IMR-90 (cell line): ENCODE results near the gene ACTA2. TPM values are rescaled to one million over a fixed set of nuclear protein-coding genes. Genes with fewer than 3 reads are reported as not detected.

ENCODE experiments used
- ATAC-seq: fragments of 200-7000 bp; cut with Tn5 transposase; 2 replicates; pipeline ENCODE4 v1.9.1; 2020; ENCODE audit warnings: low read depth, mild to moderate bottlenecking, moderate library complexity
- BruUV-seq: library from RNA; stranded (reverse); fragments of 400-500 nt; replicated peaks from 2 replicates; lab custom pipeline; 2021; lab: Mats Ljungman, UMichigan
- CTCF ChIA-PET: fragments of 300-600 bp; formaldehyde crosslinking; extraction: SDS; loops from one replicate; lab custom pipeline; 2021; ENCODE audit warnings: antibody characterized with exemption; lab: Yijun Ruan, JAX
- POLR2A ChIA-PET: fragments of 300-600 bp; sonication (Branson Sonifier 250); formaldehyde crosslinking; loops from one replicate; lab custom pipeline; 2022; ENCODE audit warnings: antibody characterized with exemption; ENCODE audit not compliant: unreplicated experiment; lab: Charles Lee
- DNase-seq: peaks from one replicate; pipeline ENCODE4 v3.0.0; 2013
- H2AFZ ChIP-seq: replicated peaks from 2 replicates; pipeline ENCODE3; 2013; ENCODE audit warnings: low read length, mild to moderate bottlenecking; ENCODE audit not compliant: poor library complexity
- H2AK5ac ChIP-seq: 2 replicates; pipeline ENCODE4 v1.6.1; 2013; ENCODE audit warnings: low read depth, low read length, inconsistent platforms
- H2AK9ac ChIP-seq: replicated peaks from 2 replicates; pipeline ENCODE3; 2013; ENCODE audit warnings: mild to moderate bottlenecking, low read depth, low read length, moderate library complexity; ENCODE audit not compliant: poor library complexity
- H2BK120ac ChIP-seq: 2 replicates; pipeline ENCODE4 v1.6.1; 2013; ENCODE audit warnings: low read depth, low read length, inconsistent platforms
- H2BK15ac ChIP-seq: 3 replicates; pipeline ENCODE4 v1.6.1; 2013; ENCODE audit warnings: low read depth, low read length, inconsistent platforms
- H2BK20ac ChIP-seq: 2 replicates; pipeline ENCODE4 v1.6.1; 2013; ENCODE audit warnings: low read depth, mild to moderate bottlenecking, inconsistent platforms, low read length, moderate library complexity
- H2BK5ac ChIP-seq: 2 replicates; pipeline ENCODE4 v1.6.1; 2013; ENCODE audit warnings: mild to moderate bottlenecking, low read depth, low read length, inconsistent platforms; ENCODE audit not compliant: poor library complexity, severe bottlenecking
- H3K14ac ChIP-seq: replicated peaks from 2 replicates; pipeline ENCODE4 v1.6.1; 2013; ENCODE audit warnings: low read depth, low read length, inconsistent platforms
- H3K18ac ChIP-seq: 2 replicates; pipeline ENCODE4 v1.6.1; 2013; ENCODE audit warnings: low read depth, low read length, control low read depth
- H3K23ac ChIP-seq: 2 replicates; pipeline ENCODE4 v1.6.1; 2013; ENCODE audit warnings: low read depth, low read length, inconsistent platforms
- H3K27ac ChIP-seq: 2 replicates; pipeline ENCODE4 v1.5.1; 2013; ENCODE audit warnings: mild to moderate bottlenecking, control low read depth, low read length; ENCODE audit not compliant: insufficient read depth
- H3K27me3 ChIP-seq: 2 replicates; pipeline ENCODE4 v1.6.1; 2013; ENCODE audit warnings: low read length; ENCODE audit not compliant: control insufficient read depth, insufficient read depth
- H3K36me3 ChIP-seq: 2 replicates; pipeline ENCODE4 v1.6.1; 2013; ENCODE audit warnings: low read length, mixed read lengths; ENCODE audit not compliant: control insufficient read depth, insufficient read depth
- H3K4ac ChIP-seq: 2 replicates; pipeline ENCODE4 v1.6.1; 2013; ENCODE audit warnings: low read depth, low read length, inconsistent platforms
- H3K4me1 ChIP-seq: 2 replicates; pipeline ENCODE4 v1.6.1; 2013; ENCODE audit warnings: low read length, mixed read lengths; ENCODE audit not compliant: control insufficient read depth, insufficient read depth
- H3K4me2 ChIP-seq: 2 replicates; pipeline ENCODE4 v1.6.1; 2013; ENCODE audit warnings: low read depth, mild to moderate bottlenecking, control low read depth, low read length, moderate library complexity
- H3K4me3 ChIP-seq: 2 replicates; pipeline ENCODE4 v1.5.1; 2013; ENCODE audit warnings: low read depth, mild to moderate bottlenecking, control low read depth, low read length, moderate library complexity; ENCODE audit not compliant: insufficient read depth
- H3K56ac ChIP-seq: 2 replicates; pipeline ENCODE4 v1.6.1; 2013; ENCODE audit warnings: low read length, inconsistent platforms; ENCODE audit not compliant: insufficient read depth; ENCODE audit errors: extremely low read depth
- H3K79me1 ChIP-seq, 2 experiments: 2 replicates each; pipeline ENCODE4 v1.6.1; 2013; ENCODE audit warnings: low read length in 2 of 2, inconsistent platforms in 1 of 2, low read depth in 1 of 2
- H3K9ac ChIP-seq: 2 replicates; pipeline ENCODE4 v1.6.1; 2013; ENCODE audit warnings: low read depth, low read length, control low read depth
- H3K9me1 ChIP-seq: 2 replicates; pipeline ENCODE4 v1.6.1; 2013; ENCODE audit warnings: low read length, inconsistent platforms; ENCODE audit not compliant: insufficient read depth
- H3K9me3 ChIP-seq: 2 replicates; pipeline ENCODE4 v1.6.1; 2013; ENCODE audit warnings: low read length; ENCODE audit not compliant: control insufficient read depth, insufficient read depth
- H4K20me1 ChIP-seq: 2 replicates; pipeline ENCODE4 v1.6.1; 2013; ENCODE audit warnings: low read length, inconsistent platforms; ENCODE audit not compliant: insufficient read depth
- H4K5ac ChIP-seq: 2 replicates; pipeline ENCODE4 v1.6.1; 2013; ENCODE audit warnings: mild to moderate bottlenecking, low read depth, low read length, control low read depth
- H4K8ac ChIP-seq, 2 experiments: 2 replicates each; pipeline ENCODE4 v1.6.1; 2013; ENCODE audit warnings: low read depth in 2 of 2, low read length in 2 of 2, control low read depth in 1 of 2, inconsistent platforms in 1 of 2
- H4K91ac ChIP-seq: 2 replicates; pipeline ENCODE4 v1.6.1; 2013; ENCODE audit warnings: low read depth, low read length, inconsistent platforms; ENCODE audit not compliant: insufficient read depth
- CEBPB ChIP-seq: IDR thresholded peaks from 2 replicates; pipeline ENCODE4 v1.6.1; 2012; ENCODE audit warnings: low read depth, low read length, improper control_type of control experiment
- MXI1 ChIP-seq: IDR thresholded peaks from 2 replicates; pipeline ENCODE4 v1.6.1; 2012; ENCODE audit warnings: low read depth, mild to moderate bottlenecking, low read length, moderate library complexity, borderline replicate concordance
- WGBS, 2 experiments: methylation state at CpG; one replicate each; pipeline versions ENCODE4 v1.1.5 to v1.1.7; 2013; ENCODE audit warnings: missing lambda C conversion rate in 2 of 2; ENCODE audit not compliant: insufficient read length in 1 of 2; ENCODE audit errors: extremely low coverage in 2 of 2; 5-methylcytosine and 5-hydroxymethylcytosine counted together
- dilution Hi-C: fragments of 300-500 bp; cut with HindIII; formaldehyde crosslinking; loops from one replicate; pipeline ENCODE4 v1.14.3; 2018; ENCODE audit warnings: low sequenced_read_pairs; ENCODE audit not compliant: unreplicated experiment
- in situ Hi-C: fragments of 300-500 bp; cut with MboI; formaldehyde crosslinking; loops from 3 replicates; pipeline ENCODE4 v1.14.3; 2019; ENCODE audit warnings: low sequenced_read_pairs, inconsistent platforms, mixed read lengths
- intact Hi-C: fragments of 100-400 bp; cut with micrococcal nuclease; formaldehyde crosslinking; loops from 2 replicates; pipeline ENCODE4 v1.10.0; 2022
- polyA plus RNA-seq, 3 experiments: library from polyadenylated mRNA; depleted of rRNA; stranded (reverse); fragments of >200 nt; gene quantifications; 2 replicates each; pipeline ENCODE4 v1.2.3, GENCODE V29; 2012; ENCODE audit warnings: low replicate concordance in 1 of 3
- total RNA-seq: library from RNA; depleted of rRNA; stranded (reverse); fragments of >200 nt; gene quantifications from 2 replicates; pipeline ENCODE4 v1.2.3, GENCODE V29; 2012

ACTA2 gene
- total and polyA plus RNA-seq, 2 of the 4 experiments (the other 2 are of a cell fraction) = 978 to 1,235 TPM

DNA sequence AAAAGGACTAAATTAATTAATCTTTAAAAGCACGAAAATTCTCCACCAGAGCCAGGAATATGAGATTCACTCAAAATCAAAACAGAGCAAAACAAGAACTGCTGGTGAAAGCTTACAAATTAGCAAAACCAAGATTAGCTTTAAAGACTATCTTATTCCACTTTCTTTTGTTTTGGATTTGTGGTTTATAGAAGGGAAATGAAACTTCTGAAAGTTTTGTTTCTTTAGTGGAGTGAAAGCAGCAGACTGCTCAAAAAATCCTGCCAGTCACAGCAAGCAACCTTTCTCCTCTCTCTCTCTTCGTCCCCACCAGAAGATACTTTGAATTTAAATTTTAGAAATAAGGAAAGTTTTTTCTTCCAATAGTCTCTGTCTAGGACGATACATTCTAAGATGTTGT is 7.8 kb downstream of the ACTA2 start:
- ChIA-PET CTCF (interaction anchor here (0.6 to 1.0 kb wide), 4 partner anchors 38 to 134 kb away, joined by 4 to 5 read pairs (median 4); no protein-coding TSS in a partner anchor), POLR2A (interaction anchor here (1.3 kb wide), 1 partner anchor 45 kb away, joined by 7 read pairs; the partner anchor contains the start of gene FAS)
- H3K9ac ChIP-seq = no peak overlapping the region; the same call in 1 of the 2 replicates
- H4K5ac ChIP-seq = no peak overlapping the region
- no peak overlapping the region for H2BK15ac ChIP-seq
- peaks cover 49% of the 10 kb centered on the region for H3K36me3 ChIP-seq
- H3K9me3 ChIP-seq = no peaks in the 10 kb centered on the region
- no peak overlapping the region for H2BK120ac ChIP-seq
- no peak overlapping the region; the same call in 1 of the 2 replicates for H3K23ac ChIP-seq
- no peak overlapping the region for H3K4me3 ChIP-seq
- ATAC-seq = no peak
- no peak overlapping the region for H3K14ac ChIP-seq
- no CpG with 5 or more reads among the region's 3 CpGs for WGBS, 2 experiments
- no peak overlapping the region for H3K27ac ChIP-seq
- no peak overlapping the region for H3K4me2 ChIP-seq
- DNase-seq = no peak
- dilution Hi-C loops = no loop called here
- no peak overlapping the region for H3K56ac ChIP-seq
- peaks cover 16 to 51% of the 10 kb centered on the region in 2 experiments; a peak in 3 of 4 replicates for H3K79me1 ChIP-seq
- no peak overlapping the region for H3K4ac ChIP-seq
- H3K27me3 ChIP-seq = no peaks in the 10 kb centered on the region
- H3K18ac ChIP-seq = no peak overlapping the region
- no peak overlapping the region for H2AK9ac ChIP-seq
- in situ Hi-C loops = loop anchor here (5.0 kb wide), 2 partner anchors 37 to 267 kb away; no protein-coding TSS in a partner anchor
- no peak overlapping the region for H4K91ac ChIP-seq
- no peak overlapping the region for H2BK20ac ChIP-seq
- peaks cover 10% of the 10 kb centered on the region for H3K9me1 ChIP-seq
- H2AFZ ChIP-seq = no peak overlapping the region
- H2AK5ac ChIP-seq = no peak overlapping the region
- H4K20me1 ChIP-seq = peaks cover 52% of the 10 kb centered on the region
- TF ChIP-seq CEBPB (no peak), MXI1 (no peak)
- H2BK5ac ChIP-seq = no peak overlapping the region
- BruUV-seq = no TSS peak
- intact Hi-C loops = no loop called here
- H4K8ac ChIP-seq = no peak overlapping the region
- H3K4me1 ChIP-seq = peaks cover 5% of the 10 kb centered on the region
